ENCODE results near the gene PFDN4. TPM values are rescaled to one million over a fixed set of nuclear protein-coding genes. Genes with fewer than 3 reads are reported as not detected.

The PFDN4 gene
- total RNA-seq, 4 donors from 2014 or later = 24.0 to 38.3 (median 31.5) TPM

DNA sequence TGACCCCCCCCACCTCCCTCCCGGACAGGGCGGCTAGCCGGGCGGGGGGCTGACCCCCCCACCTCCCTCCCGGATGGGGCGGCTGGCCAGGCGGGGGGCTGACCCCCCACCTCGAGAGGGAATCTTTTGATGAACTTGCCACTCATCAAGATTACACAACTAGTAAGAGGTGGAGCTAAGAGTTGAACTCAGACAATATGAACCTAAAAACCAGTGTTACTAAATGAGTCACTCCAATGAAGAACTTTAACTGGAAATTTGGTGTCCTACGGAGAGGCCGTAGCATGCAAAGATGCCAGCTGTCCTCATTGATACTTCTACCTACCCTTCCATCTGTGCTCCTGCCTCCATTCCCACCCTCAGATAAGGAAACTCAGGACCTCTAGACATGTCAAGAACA lies 42.8 kb downstream of the PFDN4 start:
- TF ChIP-seq, protein P1, sequence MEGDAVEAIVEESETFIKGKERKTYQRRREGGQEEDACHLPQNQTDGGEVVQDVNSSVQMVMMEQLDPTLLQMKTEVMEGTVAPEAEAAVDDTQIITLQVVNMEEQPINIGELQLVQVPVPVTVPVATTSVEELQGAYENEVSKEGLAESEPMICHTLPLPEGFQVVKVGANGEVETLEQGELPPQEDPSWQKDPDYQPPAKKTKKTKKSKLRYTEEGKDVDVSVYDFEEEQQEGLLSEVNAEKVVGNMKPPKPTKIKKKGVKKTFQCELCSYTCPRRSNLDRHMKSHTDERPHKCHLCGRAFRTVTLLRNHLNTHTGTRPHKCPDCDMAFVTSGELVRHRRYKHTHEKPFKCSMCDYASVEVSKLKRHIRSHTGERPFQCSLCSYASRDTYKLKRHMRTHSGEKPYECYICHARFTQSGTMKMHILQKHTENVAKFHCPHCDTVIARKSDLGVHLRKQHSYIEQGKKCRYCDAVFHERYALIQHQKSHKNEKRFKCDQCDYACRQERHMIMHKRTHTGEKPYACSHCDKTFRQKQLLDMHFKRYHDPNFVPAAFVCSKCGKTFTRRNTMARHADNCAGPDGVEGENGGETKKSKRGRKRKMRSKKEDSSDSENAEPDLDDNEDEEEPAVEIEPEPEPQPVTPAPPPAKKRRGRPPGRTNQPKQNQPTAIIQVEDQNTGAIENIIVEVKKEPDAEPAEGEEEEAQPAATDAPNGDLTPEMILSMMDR (IDR thresholded peaks at IDR 0.05) = no peak
- WGBS, 2 donors = 87 to 93% methylated on average over 3 of the region's 10 CpGs
- Histone ChIP-seq H3K9me3 (no peaks in the 10 kb centered on the region), H3K27me3 (no peaks in the 10 kb centered on the region), H3K4me1 (no peaks in the 10 kb centered on the region), H3K27ac (no peak overlapping the region), H3K4me3 (replicated peaks in 1 of 3) (no peak overlapping the region), H3K36me3 (no peaks in the 10 kb centered on the region)
- intact Hi-C loops (cut with DNase I) = no loop called here
- DNase-seq = no peak

GRCh38 chr20:54251096-54251495 lies 43.2 kb downstream of the PFDN4 start:
- no peak overlapping the region for H3K4me3 ChIP-seq (replicated peaks in 1 of 3)
- 69 to 77% methylated on average over 3 of the region's 3 CpGs for WGBS, 2 donors
- no peaks in the 10 kb centered on the region for H3K9me3 ChIP-seq
- DNase-seq = no peak
- no peak overlapping the region for H3K27ac ChIP-seq
- intact Hi-C loops (cut with DNase I) = no loop called here
- no peaks in the 10 kb centered on the region for H3K36me3 ChIP-seq
- no peaks in the 10 kb centered on the region for H3K4me1 ChIP-seq
- H3K27me3 ChIP-seq = no peaks in the 10 kb centered on the region
- TF ChIP-seq, protein P1 (IDR thresholded peaks at IDR 0.05) = no peak

GRCh38 chr20:54254596-54254995 lies 46.7 kb downstream of the PFDN4 start:
- Histone ChIP-seq H3K4me3 (replicated peaks in 1 of 3) (no peak overlapping the region), H3K9me3 (no peaks in the 10 kb centered on the region), H3K36me3 (no peaks in the 10 kb centered on the region), H3K4me1 (no peaks in the 10 kb centered on the region), H3K27me3 (no peaks in the 10 kb centered on the region), H3K27ac (no peak overlapping the region)
- 78 to 80% methylated on average over 4 of the region's 4 CpGs for WGBS, 2 donors
- DNase-seq = no peak
- intact Hi-C loops (cut with DNase I) = no loop called here
- TF ChIP-seq, protein P1 (IDR thresholded peaks at IDR 0.05) = no peak
- TF ChIP-seq POLR2A (IDR thresholded peaks at IDR 0.05) = no peak

DNA sequence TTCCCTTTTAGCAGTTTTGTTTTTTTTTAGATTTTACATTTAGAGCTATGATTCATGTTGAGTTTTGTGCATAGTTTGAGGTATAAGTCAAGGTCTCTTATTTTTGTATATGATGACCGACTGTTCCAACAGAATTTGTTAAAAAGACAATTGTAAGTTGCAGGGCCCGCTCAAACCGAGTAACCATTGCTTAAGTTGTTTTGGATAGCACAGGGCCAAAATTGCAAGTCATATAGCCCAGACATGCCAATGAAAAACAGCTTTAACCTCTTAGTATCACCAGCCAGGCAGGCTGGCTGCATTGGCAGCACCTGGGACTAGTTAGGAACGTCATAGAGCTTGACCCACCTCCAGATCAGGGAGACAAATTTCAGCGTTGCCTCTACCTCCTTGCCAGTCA lies 47.3 kb downstream of the PFDN4 start:
- Histone ChIP-seq H3K36me3 (no peaks in the 10 kb centered on the region), H3K4me3 (replicated peaks in 1 of 3) (no peak overlapping the region), H3K4me1 (no peaks in the 10 kb centered on the region), H3K27me3 (no peaks in the 10 kb centered on the region), H3K27ac (no peak overlapping the region), H3K9me3 (no peaks in the 10 kb centered on the region)
- intact Hi-C loops (cut with DNase I) = no loop called here
- WGBS, 2 donors = 71 to 74% methylated on average over 5 of the region's 5 CpGs
- no peak for DNase-seq
- no peak for TF ChIP-seq POLR2A (IDR thresholded peaks at IDR 0.05)
- TF ChIP-seq, protein P1 (IDR thresholded peaks at IDR 0.05) = no peak

DNA sequence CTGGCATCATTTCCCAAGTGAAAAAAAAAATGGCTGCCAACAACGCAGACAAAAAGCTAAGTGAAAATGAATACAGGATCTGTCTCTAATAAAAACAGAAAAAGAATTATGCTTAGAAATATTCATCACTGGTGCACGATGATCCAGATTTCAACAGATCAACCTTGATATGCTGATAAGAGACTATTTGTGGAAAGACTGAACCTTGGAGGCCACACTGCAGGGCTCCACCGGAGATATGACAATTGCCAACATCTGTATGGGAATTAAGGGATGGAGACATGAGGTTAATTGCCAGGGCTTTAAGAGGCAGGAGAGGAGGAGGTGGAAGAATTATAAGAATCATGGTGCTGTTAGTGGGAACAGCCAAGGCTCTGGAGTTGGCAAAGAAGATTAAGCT lies 48.3 kb downstream of the PFDN4 start:
- H3K4me3 ChIP-seq (replicated peaks in 1 of 3) = no peak overlapping the region
- WGBS, 2 donors = 77 to 84% methylated on average over 3 of the region's 3 CpGs
- H3K36me3 ChIP-seq = no peaks in the 10 kb centered on the region
- H3K9me3 ChIP-seq = no peaks in the 10 kb centered on the region
- TF ChIP-seq, protein P1 (IDR thresholded peaks at IDR 0.05) = no peak
- TF ChIP-seq POLR2A (IDR thresholded peaks at IDR 0.05) = no peak
- DNase-seq = no peak
- intact Hi-C loops (cut with DNase I) = no loop called here
- H3K27me3 ChIP-seq = no peaks in the 10 kb centered on the region
- H3K27ac ChIP-seq = no peak overlapping the region
- H3K4me1 ChIP-seq = no peaks in the 10 kb centered on the region

Data from thyroid gland (tissue), 4 donors.